GM12878 (cell line): ENCODE data around the gene SLC12A3. TPM values are rescaled to one million over a fixed set of nuclear protein-coding genes. Genes with fewer than 3 reads are reported as not detected.

ENCODE experiments used
- BACH1 ChIP-seq: fragments of 450-650 bp; IDR thresholded peaks from 2 replicates; pipeline ENCODE4 v1.6.1; 2017; ENCODE audit warnings: mild to moderate bottlenecking, borderline replicate concordance
- CBX5 ChIP-seq: sonication (generic); IDR thresholded peaks from 2 replicates; pipeline ENCODE4 v1.6.1; 2016; ENCODE audit warnings: low read depth, moderate library complexity, mild to moderate bottlenecking, inconsistent platforms
- ETV6 ChIP-seq, 2 experiments: fragments of 450-650 bp in 1 of 2; IDR thresholded peaks in 1 of 2; conservative IDR thresholded peaks in 1 of 2; 2 replicates each; pipeline ENCODE4 v1.6.1; 2014; ENCODE audit warnings: antibody characterized with exemption in 1 of 2, borderline replicate concordance in 1 of 2, low read depth in 1 of 2, mild to moderate bottlenecking in 1 of 2, moderate library complexity in 1 of 2
- FOXM1 ChIP-seq: IDR thresholded peaks from 2 replicates; pipeline ENCODE4 v1.6.1; 2012; ENCODE audit warnings: low read depth, mild to moderate bottlenecking, inconsistent platforms, low read length, moderate library complexity
- IKZF2 ChIP-seq, 2 experiments: fragments of 450-650 bp; IDR thresholded peaks; 2 replicates each; pipeline ENCODE4 v1.6.1; 2017; ENCODE audit warnings: mild to moderate bottlenecking in 2 of 2, moderate library complexity in 2 of 2
- KAT2A ChIP-seq: conservative IDR thresholded peaks from 2 replicates; pipeline ENCODE4 v1.6.1; 2011; ENCODE audit warnings: low read depth, low read length; ENCODE audit not compliant: control insufficient read depth
- KDM1A ChIP-seq: fragments of 200-600 bp; sonication (generic); IDR thresholded peaks from 2 replicates; pipeline ENCODE4 v1.6.1; 2016; ENCODE audit warnings: borderline replicate concordance
- MEF2A ChIP-seq: IDR thresholded peaks from 2 replicates; pipeline ENCODE4 v1.6.1; 2011; ENCODE audit warnings: low read depth, mild to moderate bottlenecking, low read length, moderate library complexity; ENCODE audit not compliant: insufficient read depth
- MEF2B ChIP-seq: fragments of 450-650 bp; IDR thresholded peaks from 2 replicates; pipeline ENCODE4 v1.6.1; 2018; ENCODE audit warnings: mild to moderate bottlenecking, moderate library complexity; ENCODE audit not compliant: partially characterized antibody, poor library complexity, severe bottlenecking
- MXI1 ChIP-seq: fragments of 150-350 bp; IDR thresholded peaks from 2 replicates; pipeline ENCODE4 v1.6.1; 2011; ENCODE audit warnings: low read depth, mild to moderate bottlenecking, inconsistent platforms, low read length, improper control_type of control experiment
- NR2F1 ChIP-seq: fragments of 450-650 bp; conservative IDR thresholded peaks from 2 replicates; pipeline ENCODE4 v1.6.1; 2017; ENCODE audit warnings: mild to moderate bottlenecking
- POLR2AphosphoS2 ChIP-seq: IDR thresholded peaks from 2 replicates; pipeline ENCODE4 v1.6.1; 2011; ENCODE audit warnings: low read depth, mild to moderate bottlenecking, low read length, improper control_type of control experiment, moderate library complexity
- POU2F2 ChIP-seq: IDR thresholded peaks from 3 replicates; pipeline ENCODE4 v1.6.1; 2011; ENCODE audit warnings: low read depth, mild to moderate bottlenecking, low read length, borderline replicate concordance
- RBBP5 ChIP-seq: fragments of 200-600 bp; sonication (generic); conservative IDR thresholded peaks from 2 replicates; pipeline ENCODE4 v1.6.1; 2016
- RELB ChIP-seq: fragments of 450-650 bp; IDR thresholded peaks from 2 replicates; pipeline ENCODE4 v1.6.1; 2017; ENCODE audit warnings: low read depth, mild to moderate bottlenecking, moderate library complexity
- REST ChIP-seq: IDR thresholded peaks from 2 replicates; pipeline ENCODE4 v1.6.1; 2012; ENCODE audit warnings: mild to moderate bottlenecking, low read depth, low read length
- RFX5 ChIP-seq: IDR thresholded peaks from 2 replicates; pipeline ENCODE4 v1.6.1; 2011; ENCODE audit warnings: low read depth, low read length, improper control_type of control experiment
- RUNX3 ChIP-seq: IDR thresholded peaks from 2 replicates; pipeline ENCODE4 v1.6.1; 2012; ENCODE audit warnings: low read length, inconsistent platforms
- SIX5 ChIP-seq: IDR thresholded peaks from 2 replicates; pipeline ENCODE4 v1.6.1; 2011; ENCODE audit warnings: mild to moderate bottlenecking, low read depth, low read length, moderate library complexity; ENCODE audit not compliant: severe bottlenecking
- SMAD1 ChIP-seq: fragments of 450-650 bp; IDR thresholded peaks from 2 replicates; pipeline ENCODE4 v1.6.1; 2018; ENCODE audit warnings: mild to moderate bottlenecking, low read depth; ENCODE audit not compliant: partially characterized antibody
- SPI1 ChIP-seq: IDR thresholded peaks from 2 replicates; pipeline ENCODE4 v1.6.1; 2011; ENCODE audit warnings: low read depth, mild to moderate bottlenecking, low read length, moderate library complexity, borderline replicate concordance; ENCODE audit not compliant: insufficient read depth
- SREBF2 ChIP-seq: IDR thresholded peaks from 2 replicates; pipeline ENCODE4 v1.6.1; 2012; ENCODE audit warnings: mild to moderate bottlenecking, low read length
- SUZ12 ChIP-seq: fragments of 200-600 bp; sonication (generic); IDR thresholded peaks from one replicate; pipeline ENCODE4 v1.6.1; 2018; ENCODE audit warnings: antibody characterized with exemption, mild to moderate bottlenecking; ENCODE audit not compliant: unreplicated experiment
- TBL1XR1 ChIP-seq: IDR thresholded peaks from 2 replicates; pipeline ENCODE4 v1.6.1; 2012; ENCODE audit warnings: low read depth, low read length, improper control_type of control experiment
- ZBED1 ChIP-seq: IDR thresholded peaks from 2 replicates; pipeline ENCODE4 v1.6.1; 2016; ENCODE audit warnings: borderline replicate concordance
- polyA plus RNA-seq, 11 experiments: library from polyadenylated mRNA; depleted of rRNA in 4 of 11; unstranded in 6 of 11; stranded (reverse) in 5 of 11; fragments of >200 nt; fragmentation: Nextera tagmentation in 4 of 11; fragmentation: Illumina TruSeq in 1 of 11; extraction: Ambion mirVana in 4 of 11; extraction: Trizol in 1 of 11; gene quantifications; 1 replicate in 1 of 11; 2 replicates in 10 of 11; pipeline versions ENCODE4 v1.2.1 to v1.2.3, GENCODE V29; 2011 to 2016; ENCODE audit warnings: inconsistent platforms in 2 of 11, missing spikeins in 2 of 11, low read depth in 1 of 11
- total RNA-seq, 4 experiments: library from RNA; depleted of rRNA in 3 of 4; stranded (reverse); fragments of >200 nt in 3 of 4; fragmentation: Illumina TruSeq in 1 of 4; extraction: Trizol in 1 of 4; gene quantifications; 2 replicates each; pipeline versions ENCODE4 v1.2.1 to v1.2.3, GENCODE V29; 2013 to 2021
- TF ChIP-seq, protein P1 (sequence below): IDR thresholded peaks from 2 replicates; pipeline ENCODE4 v1.6.1; 2011; ENCODE audit warnings: low read depth, mild to moderate bottlenecking, low read length, moderate library complexity, borderline replicate concordance; ENCODE audit errors: extremely low read depth

The SLC12A3 gene
- total and polyA plus RNA-seq, 10 of the 15 experiments (the other 5 are each of a cell fraction or from before 2014, with no cell fraction given) = 0.05 to 6.3 (median 3.1) TPM

GRCh38 chr16:56871172-56871593 lies 6.2 kb downstream of the SLC12A3 start (continued):
- TF ChIP-seq CBX5 = no peak
- peak; percentile 94 to 95 for TF ChIP-seq IKZF2 (IDR thresholded peaks at IDR 0.05)
- TF ChIP-seq ETV6 (conservative IDR thresholded peaks at IDR 0.05 in 1 of 2, IDR thresholded peaks at IDR 0.05 in 1 of 2; ENCODE audit: borderline replicate concordance in 1 of 2, low read depth in 1 of 2) = peak in 1 of 2 experiments; percentile 82; a peak in 2 of 4 replicates
- peak; percentile 58 for TF ChIP-seq NR2F1
- TF ChIP-seq MXI1 = 0 out of 2 replicates have a peak, but pooled peaks have one; percentile 40
- TF ChIP-seq SPI1 = peak; percentile 89
- peak; percentile 95 for TF ChIP-seq FOXM1
- peak; percentile 90 for TF ChIP-seq MEF2A
- no peak for TF ChIP-seq SMAD1
- peak; percentile 91 for TF ChIP-seq RELB
- no peak for TF ChIP-seq KAT2A
- no peak for TF ChIP-seq SIX5
- TF ChIP-seq REST = 0 out of 2 replicates have a peak, but pooled peaks have one; percentile 6
- no peak for TF ChIP-seq RFX5
- TF ChIP-seq BACH1 = peak; percentile 46; the same call in 1 of the 2 replicates
- TF ChIP-seq RUNX3 = peak; percentile 92
- peak; percentile 76 for TF ChIP-seq MEF2B
- peak; percentile 68; the same call in 1 of the 3 replicates for TF ChIP-seq POU2F2
- no peak for TF ChIP-seq SUZ12
- peak; percentile 98 for TF ChIP-seq ZBED1
- no peak for TF ChIP-seq RBBP5
- TF ChIP-seq, protein P1, sequence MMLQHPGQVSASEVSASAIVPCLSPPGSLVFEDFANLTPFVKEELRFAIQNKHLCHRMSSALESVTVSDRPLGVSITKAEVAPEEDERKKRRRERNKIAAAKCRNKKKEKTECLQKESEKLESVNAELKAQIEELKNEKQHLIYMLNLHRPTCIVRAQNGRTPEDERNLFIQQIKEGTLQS = no peak
- TF ChIP-seq POLR2AphosphoS2 = no peak
- no peak for TF ChIP-seq KDM1A
- no peak for TF ChIP-seq SREBF2
- TF ChIP-seq TBL1XR1 = peak; percentile 47; the same call in 1 of the 2 replicates
